ENCODE measurements around the gene PCP2.

The PCP2 gene

GRCh38 chr19:7607874-7608560 is 25.5 kb downstream of the PCP2 start:
- no peak for DNase-seq (ENCODE audit: low read depth)
- TF ChIP-seq CTCF (conservative IDR thresholded peaks at IDR 0.05; ENCODE audit: low read depth, low read length) = no peak

GRCh38 chr19:7607212-7607873 is 26.2 kb downstream of the PCP2 start:
- no peak overlapping the region for H3K4me3 ChIP-seq (ENCODE audit: low read length)
- DNase-seq (ENCODE audit: low read depth) = no peak
- no peak for TF ChIP-seq CTCF (conservative IDR thresholded peaks at IDR 0.05; ENCODE audit: low read depth, low read length)

More at GRCh38 chr19:7607874-7608560, 25.5 kb downstream of the PCP2 start:
- no peak overlapping the region for H3K4me3 ChIP-seq (ENCODE audit: low read length)

GRCh38 chr19:7606289-7606688 is 27.2 kb downstream of the PCP2 start:
- no peak for TF ChIP-seq CTCF (conservative IDR thresholded peaks at IDR 0.05; ENCODE audit: low read depth, low read length)

GRCh38 chr19:7605490-7606222 is 27.9 kb downstream of the PCP2 start:
- H3K4me3 ChIP-seq (ENCODE audit: low read length) = no peak overlapping the region
- no peak for DNase-seq (ENCODE audit: low read depth)
- no peak for TF ChIP-seq CTCF (conservative IDR thresholded peaks at IDR 0.05; ENCODE audit: low read depth, low read length)

More at GRCh38 chr19:7606289-7606688, 27.2 kb downstream of the PCP2 start:
- no peak for DNase-seq (ENCODE audit: low read depth)
- H3K4me3 ChIP-seq (ENCODE audit: low read length) = no peak overlapping the region

- no peak overlapping the region for H3K4me3 ChIP-seq (ENCODE audit: low read length)
- no peak for TF ChIP-seq CTCF (conservative IDR thresholded peaks at IDR 0.05; ENCODE audit: low read depth, low read length)
- DNase-seq (ENCODE audit: low read depth) = no peak
Observed at GRCh38 chr19:7603919-7604318, 29.6 kb downstream of the PCP2 start.

GRCh38 chr19:7602935-7603497 is 30.5 kb downstream of the PCP2 start:
- no peak for DNase-seq (ENCODE audit: low read depth)
- H3K4me3 ChIP-seq (ENCODE audit: low read length) = no peak overlapping the region
- no peak for TF ChIP-seq CTCF (conservative IDR thresholded peaks at IDR 0.05; ENCODE audit: low read depth, low read length)

All from retinal pigment epithelial cell (primary cell).